HepG2 (cell line): ENCODE results near the gene RAB8A. TPM values are rescaled to one million over a fixed set of nuclear protein-coding genes. Genes with fewer than 3 reads are reported as not detected.

Source experiments
- AKAP8 ChIP-seq: sonication (generic); formaldehyde crosslinking; IDR thresholded peaks from 2 replicates; pipeline ENCODE4 v1.5.1; 2020; ENCODE audit warnings: mild to moderate bottlenecking, missing genetic modification reagents
- ARID3A ChIP-seq: IDR thresholded peaks from 2 replicates; pipeline ENCODE4 v1.6.1; 2012; ENCODE audit warnings: low read depth, low read length, improper control_type of control experiment
- BRCA1 ChIP-seq: sonication (generic); formaldehyde crosslinking; IDR thresholded peaks from 2 replicates; pipeline ENCODE4 v1.4.0; 2020; ENCODE audit warnings: missing genetic modification reagents
- GATA4 ChIP-seq: sonication (generic); IDR thresholded peaks from 2 replicates; pipeline ENCODE4 v1.6.1; 2016; ENCODE audit warnings: antibody characterized with exemption, low read depth, borderline replicate concordance
- MAZ ChIP-seq, 2 experiments: sonication (generic) in 1 of 2; formaldehyde crosslinking in 1 of 2; IDR thresholded peaks; 2 replicates each; pipeline versions ENCODE4 v1.5.0 to v1.6.1; 2012 to 2020; ENCODE audit warnings: low read depth in 2 of 2, mild to moderate bottlenecking in 2 of 2, borderline replicate concordance in 1 of 2, improper control_type of control experiment in 1 of 2, low read length in 1 of 2, missing genetic modification reagents in 1 of 2, moderate library complexity in 1 of 2
- PLSCR1 ChIP-seq: sonication (generic); formaldehyde crosslinking; IDR thresholded peaks from 2 replicates; pipeline ENCODE4 v1.5.0; 2020; ENCODE audit warnings: missing genetic modification reagents, mild to moderate bottlenecking, borderline replicate concordance
- SMAD3 ChIP-seq: sonication (generic); formaldehyde crosslinking; IDR thresholded peaks from 2 replicates; pipeline ENCODE4 v1.4.0; 2020; ENCODE audit warnings: missing genetic modification reagents
- UBTF ChIP-seq: sonication (generic); formaldehyde crosslinking; IDR thresholded peaks from 2 replicates; pipeline ENCODE4 v1.4.0; 2020; ENCODE audit warnings: mild to moderate bottlenecking, missing genetic modification reagents
- ZNF276 ChIP-seq: sonication (generic); formaldehyde crosslinking; IDR thresholded peaks from 2 replicates; pipeline ENCODE4 v1.4.0; 2020; ENCODE audit warnings: mild to moderate bottlenecking, low read depth, missing genetic modification reagents
- ZNF296 ChIP-seq: sonication (generic); formaldehyde crosslinking; conservative IDR thresholded peaks from 2 replicates; pipeline ENCODE4 v1.5.0; 2020; ENCODE audit warnings: mild to moderate bottlenecking, missing genetic modification reagents
- ZNF460 ChIP-seq: sonication (generic); formaldehyde crosslinking; IDR thresholded peaks from 2 replicates; pipeline ENCODE4 v1.5.1; 2020; ENCODE audit warnings: missing genetic modification reagents, mild to moderate bottlenecking, borderline replicate concordance
- ZNF484 ChIP-seq: sonication (generic); formaldehyde crosslinking; IDR thresholded peaks from 2 replicates; pipeline ENCODE4 v1.5.1; 2020; ENCODE audit warnings: mild to moderate bottlenecking, low read depth, missing genetic modification reagents, borderline replicate concordance
- ZNF530 ChIP-seq: sonication (generic); formaldehyde crosslinking; IDR thresholded peaks from 2 replicates; pipeline ENCODE4 v1.5.0; 2020; ENCODE audit warnings: low read depth, mild to moderate bottlenecking, missing genetic modification reagents
- ZNF746 ChIP-seq: sonication (generic); formaldehyde crosslinking; IDR thresholded peaks from 2 replicates; pipeline ENCODE4 v1.8.0; 2022; ENCODE audit warnings: mild to moderate bottlenecking, missing genetic modification reagents
- ZNF841 ChIP-seq: sonication (generic); formaldehyde crosslinking; IDR thresholded peaks from 2 replicates; pipeline ENCODE4 v1.8.1; 2023; ENCODE audit warnings: missing genetic modification reagents, borderline replicate concordance
- ZSCAN29 ChIP-seq: sonication (generic); formaldehyde crosslinking; conservative IDR thresholded peaks from 2 replicates; pipeline ENCODE4 v1.4.0; 2020; ENCODE audit warnings: mild to moderate bottlenecking, missing genetic modification reagents
- polyA plus RNA-seq, 8 experiments: library from polyadenylated mRNA; depleted of rRNA in 3 of 8; stranded (reverse) in 7 of 8; unstranded in 1 of 8; fragments of >200 nt; fragmentation: Illumina TruSeq in 4 of 8; extraction: Trizol in 4 of 8; gene quantifications; 2 replicates each; pipeline versions ENCODE4 v1.2.1 to v1.2.3, GENCODE V29; 2011 to 2016; ENCODE audit warnings: low read depth in 4 of 8, missing spikeins in 1 of 8, mixed read lengths in 1 of 8; ENCODE audit not compliant: insufficient read depth in 1 of 8
- total RNA-seq, 5 experiments: library from RNA; depleted of rRNA; stranded (reverse); fragments of >200 nt; fragmentation: Illumina TruSeq; extraction: Trizol; gene quantifications; 2 replicates each; pipeline ENCODE4 v1.2.3, GENCODE V29; 2016; ENCODE audit warnings: low read depth in 1 of 5

Gene RAB8A
- total and polyA plus RNA-seq, 2 of the 13 experiments (the other 11 are each of a cell fraction or from before 2014, with no cell fraction given): 36.7 to 45.0 TPM

- TF ChIP-seq ZNF276 (0 out of 2 replicates have a peak, but pooled peaks have one; percentile 76), ZNF746 (CRISPR knock-in tag) (no peak), SMAD3 (CRISPR knock-in tag) (no peak), ARID3A (no peak; the same call in 1 of the 2 replicates), AKAP8 (CRISPR knock-in tag) (no peak), ZNF530 (CRISPR knock-in tag) (no peak), ZNF484 (CRISPR knock-in tag) (no peak), PLSCR1 (CRISPR knock-in tag) (no peak), ZSCAN29 (CRISPR knock-in tag) (no peak), ZNF460 (CRISPR knock-in tag) (no peak), BRCA1 (CRISPR knock-in tag) (no peak), GATA4 (no peak), UBTF (CRISPR knock-in tag) (no peak; the same call in 1 of the 2 replicates), ZNF296 (CRISPR knock-in tag) (no peak), MAZ (IDR thresholded peaks at IDR 0.05; ENCODE audit: borderline replicate concordance, low read depth, low read length) (peak; percentile 93; the same call in 1 of the 2 replicates), MAZ (CRISPR knock-in tag; IDR thresholded peaks at IDR 0.05; ENCODE audit: low read depth) (peak; percentile 98), ZNF841 (CRISPR knock-in tag) (no peak)
These were observed at the start of gene RAB8A (continued) for GRCh38 chr19:16111160-16111908.
